DMS153 treated with DMSO at 0.1 percent for 48 hours (cell line): ENCODE data around the gene INSRR.

Experiments used
- DNase-seq: peaks from one replicate; lab custom pipeline; 2025; ENCODE audit not compliant: unreplicated experiment; lab: John Stamatoyannopoulos, UW

INSRR gene

DNA sequence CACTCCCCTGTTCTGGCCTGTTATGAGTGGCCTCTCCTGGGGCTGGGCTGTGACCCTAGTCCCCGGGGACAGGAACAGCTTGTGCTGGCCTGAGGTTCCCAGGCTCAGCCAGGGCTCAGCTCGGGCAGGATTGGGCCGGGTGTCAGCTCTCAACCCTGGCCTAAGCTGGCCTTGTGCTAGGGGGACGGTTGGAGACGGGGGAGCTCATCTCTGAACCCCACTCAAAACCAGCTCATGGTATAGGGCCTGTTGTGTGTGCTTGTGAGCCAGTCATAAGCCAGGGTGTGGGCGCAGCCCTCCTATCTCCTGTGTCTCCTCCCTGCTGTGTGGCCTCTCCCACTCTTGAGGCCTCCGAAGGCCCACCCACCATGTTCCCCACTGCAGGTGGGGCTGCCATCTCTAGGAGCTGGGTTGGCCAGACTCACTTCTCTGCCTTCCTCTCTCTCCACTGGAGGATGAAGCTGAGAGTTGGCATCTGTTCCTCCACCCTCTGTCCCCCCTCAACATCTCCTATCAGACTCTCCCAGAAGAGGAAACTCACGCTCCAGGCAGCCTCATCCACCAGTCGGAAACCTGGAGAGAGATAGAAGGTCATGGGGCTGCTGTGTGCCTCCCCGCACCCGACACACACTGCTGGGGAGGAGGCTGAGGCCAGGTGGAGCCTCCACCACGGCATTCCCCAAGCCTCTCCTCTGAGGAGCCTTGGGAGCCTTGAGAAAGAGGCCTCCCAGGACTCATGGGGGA lies 36.0 kb upstream of the INSRR start:
- DNase-seq: no peak

DNA sequence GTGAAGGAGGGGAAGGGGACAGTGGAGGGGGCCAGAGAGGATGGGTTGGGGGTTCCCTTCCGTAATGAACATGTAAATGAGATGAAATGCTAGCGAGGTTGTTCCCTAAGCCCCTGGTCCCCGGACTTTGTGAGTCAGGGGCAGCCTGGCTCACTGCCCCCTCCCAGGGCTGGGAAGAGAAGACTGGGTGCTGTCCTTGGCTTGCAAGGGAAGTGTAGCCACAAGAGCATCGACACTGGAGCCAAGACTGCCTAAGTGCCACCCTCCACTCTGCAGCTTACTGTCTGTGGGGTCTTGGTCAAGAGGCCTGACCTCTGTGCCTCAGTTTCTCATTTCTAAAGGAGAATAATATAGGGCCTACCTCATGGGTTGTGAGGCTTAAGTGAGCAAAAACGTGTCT lies 35.1 kb upstream of the INSRR start:
- DNase-seq: no peak

DNA sequence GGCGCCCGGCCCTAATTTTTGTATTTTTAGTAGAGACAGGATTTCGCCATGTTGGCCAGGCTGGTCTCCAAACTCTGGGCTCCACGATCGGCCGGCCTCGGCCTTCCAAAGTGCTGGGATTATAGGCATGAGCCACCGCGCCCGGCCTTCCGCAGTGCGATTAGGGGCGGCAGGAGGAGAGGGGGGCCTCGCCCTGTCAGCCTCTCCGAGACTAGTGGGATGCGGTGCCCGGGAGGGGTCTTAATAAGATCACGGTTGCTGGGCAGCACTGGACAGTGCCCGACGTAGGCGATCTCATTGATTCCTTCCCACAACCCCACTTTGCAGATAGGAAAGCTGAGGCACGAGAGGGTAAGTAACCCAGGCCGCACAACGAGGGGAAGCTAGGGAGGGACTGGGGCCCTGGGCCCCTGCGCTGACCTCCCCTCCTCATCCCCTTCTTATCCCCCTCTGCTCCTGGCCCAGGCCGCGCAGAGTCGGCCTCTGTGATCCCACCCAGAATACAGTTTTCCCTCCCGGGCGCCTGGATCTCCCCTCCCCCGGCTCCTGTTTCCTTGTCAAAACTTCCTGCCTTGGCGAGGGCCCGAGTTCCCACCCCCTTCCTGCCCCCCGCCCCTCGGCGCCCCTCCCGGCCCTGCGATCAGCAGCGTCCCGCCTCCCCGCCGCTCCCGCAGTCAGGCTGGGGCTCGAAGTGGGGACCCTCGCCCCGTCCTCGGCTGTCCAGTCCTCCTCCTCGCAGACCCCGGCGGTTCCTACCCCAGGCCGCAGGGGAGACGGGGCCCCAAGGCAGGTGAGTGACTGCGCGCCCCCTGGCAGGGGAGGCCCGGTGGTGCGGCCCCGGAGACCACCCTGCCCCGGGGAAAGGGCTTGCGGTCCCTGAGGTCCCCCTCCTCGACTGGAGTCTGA lies 34.4 kb upstream of the INSRR start, which contains the start of gene PEAR1:
TSS of gene PEAR1 (plus strand) at position 671 of the 906 bp plus-strand sequence. CDS start 10,209 bp downstream, outside the sequence.
- DNase-seq: no peak

DNA sequence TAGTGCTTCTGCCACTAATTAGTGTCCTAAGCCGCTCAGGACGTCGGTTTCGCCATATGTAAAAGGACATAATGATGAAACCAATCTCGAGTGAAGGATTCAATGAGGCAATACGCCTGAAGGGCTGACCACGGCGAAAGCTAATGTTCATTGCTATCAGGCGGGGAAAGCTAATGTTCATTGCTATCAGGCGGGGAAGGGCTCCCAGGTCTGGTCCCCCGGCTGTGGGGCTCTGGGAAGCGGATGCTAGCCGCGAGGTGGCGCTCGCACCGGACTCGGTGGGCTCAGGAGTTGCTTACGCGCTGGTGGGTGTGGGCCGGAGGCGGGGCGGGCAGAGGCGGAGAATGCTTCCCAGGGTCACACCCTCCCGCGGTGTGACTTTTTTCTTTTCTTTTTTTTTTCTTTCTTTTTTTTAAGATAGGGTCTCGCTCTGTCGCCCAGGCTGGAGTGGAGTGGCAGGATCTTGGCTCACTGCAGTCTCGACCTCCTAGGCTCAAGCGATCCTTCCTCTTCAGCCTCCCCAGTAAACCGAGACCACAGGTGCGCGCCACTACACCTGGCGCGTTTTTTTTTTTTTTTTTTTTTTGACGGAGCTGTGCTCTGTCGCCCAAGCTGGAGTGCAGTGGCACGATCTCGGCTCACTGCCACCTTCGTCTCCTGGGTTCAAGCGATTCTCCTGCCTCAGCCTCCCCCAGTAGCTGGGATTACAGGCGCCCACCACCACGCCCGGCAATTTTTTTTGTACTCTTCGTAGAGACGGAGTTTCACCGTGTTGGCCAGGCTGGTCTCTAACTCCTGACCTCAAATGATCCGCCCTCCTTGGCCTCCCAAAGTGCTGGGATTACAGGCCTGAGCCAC lies 33.5 kb upstream of the INSRR start:
- DNase-seq: peak; percentile 80

DNA sequence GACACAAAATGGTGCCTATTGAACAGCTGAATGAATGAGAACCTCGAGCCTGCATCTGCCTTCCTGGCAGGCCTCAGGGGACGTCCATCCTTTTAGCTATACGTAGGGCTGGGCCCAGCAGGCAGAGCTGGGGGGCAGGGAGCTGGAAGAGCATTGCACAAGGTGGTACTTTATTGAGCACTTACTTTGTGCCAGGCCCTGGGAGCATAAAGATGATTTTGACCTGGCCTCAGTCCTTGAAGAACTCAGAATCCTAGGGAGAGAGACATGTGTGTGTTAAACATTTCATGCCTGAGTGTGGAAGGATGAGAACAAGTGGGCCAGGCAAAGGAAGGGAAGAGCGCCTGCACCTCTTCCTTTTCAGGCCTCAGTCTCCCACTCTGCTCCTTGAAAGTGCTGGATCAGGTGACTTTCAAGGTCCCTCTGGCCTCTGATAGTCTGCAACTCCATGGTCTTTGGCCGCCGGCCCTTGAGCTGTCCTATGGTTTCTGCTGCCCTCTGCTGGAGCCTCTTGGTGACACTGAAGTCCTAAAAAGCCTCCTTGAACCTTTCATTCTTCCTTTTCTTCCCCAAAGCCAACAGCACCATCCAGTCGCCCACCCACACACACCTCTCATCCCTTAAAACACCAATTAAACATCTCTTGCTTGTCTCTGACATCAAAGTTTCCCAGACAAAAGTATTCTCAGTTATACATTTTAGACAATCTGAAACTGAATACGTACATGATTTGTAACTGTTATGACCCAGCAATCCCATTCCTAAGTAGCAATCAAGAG lies 31.1 kb upstream of the INSRR start:
- DNase-seq: peak; percentile 64

DNA sequence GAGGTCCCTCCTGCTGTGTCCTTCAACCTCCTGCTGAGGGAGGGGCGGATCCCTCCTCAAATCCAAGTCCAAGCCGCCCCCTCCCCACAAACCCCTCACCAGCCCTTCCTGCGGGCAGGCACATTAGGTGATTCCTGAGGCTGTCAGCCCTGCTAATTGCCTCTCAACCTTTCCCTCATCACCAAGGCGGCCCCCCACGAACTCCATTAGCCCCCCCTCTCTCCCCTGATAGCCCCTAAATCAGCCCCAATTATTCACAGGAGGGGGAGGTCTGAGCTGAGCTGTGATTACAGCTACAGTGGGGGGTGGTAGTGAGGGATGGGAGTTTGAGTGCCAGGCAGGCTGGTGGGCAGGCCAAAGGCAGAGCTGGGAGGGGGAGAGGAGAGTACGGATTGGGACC lies 28.8 kb upstream of the INSRR start:
- no peak for DNase-seq

DNA sequence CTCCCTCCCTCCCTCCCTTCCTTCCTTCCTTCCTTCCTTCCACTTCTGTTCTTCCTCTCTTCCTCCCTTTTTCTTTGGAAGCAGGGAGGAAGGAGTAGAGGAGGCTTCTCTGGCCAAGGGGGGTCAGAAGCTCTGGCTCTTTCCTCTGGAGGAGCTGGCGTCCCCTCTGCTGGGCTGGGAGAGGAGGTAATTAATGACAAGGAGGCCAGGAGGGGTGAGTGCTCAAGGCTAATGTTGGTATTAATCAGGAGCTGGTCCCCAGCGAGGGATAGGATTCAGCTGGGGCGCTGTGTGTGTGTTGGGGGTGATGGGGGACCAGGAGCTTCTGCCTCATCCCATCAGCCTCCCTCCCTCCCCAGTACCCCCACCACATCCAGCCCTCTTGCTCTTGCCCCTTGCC lies 28.4 kb upstream of the INSRR start:
- no peak for DNase-seq

DNA sequence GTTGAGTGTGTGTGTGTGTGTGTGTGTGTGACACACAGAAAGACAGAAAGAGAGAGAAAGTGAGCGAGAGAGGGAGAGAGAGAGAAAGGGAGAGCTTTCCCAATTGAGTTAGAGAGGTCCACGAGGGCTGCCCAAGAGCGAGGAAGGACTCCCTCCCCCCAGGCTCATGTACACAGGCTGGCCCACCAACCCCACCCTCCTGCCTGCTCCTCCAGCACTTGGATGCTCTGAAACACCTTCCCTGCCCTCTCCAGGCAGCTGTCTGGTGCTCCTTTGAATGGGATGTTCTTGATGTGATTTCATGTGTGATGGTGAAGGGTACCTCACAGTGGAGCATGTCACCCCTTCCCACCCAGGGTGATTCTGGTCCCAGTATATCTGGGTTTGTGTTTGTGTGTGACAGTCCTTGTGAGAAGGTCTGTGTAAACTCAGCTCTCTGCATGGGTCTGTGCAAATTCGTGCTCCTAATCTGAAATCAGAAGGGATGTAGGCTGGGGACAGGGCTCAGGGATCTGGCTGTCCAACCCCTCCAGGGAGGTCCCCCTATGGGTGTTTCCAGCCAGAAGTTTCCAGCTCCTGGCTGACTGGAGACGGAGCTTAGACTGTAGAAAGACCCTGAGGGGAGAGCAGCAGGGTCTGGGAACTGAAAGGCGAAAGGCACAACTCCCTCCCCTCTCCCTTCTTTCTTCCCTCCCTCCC lies 27.8 kb upstream of the INSRR start:
- DNase-seq: no peak

DNA sequence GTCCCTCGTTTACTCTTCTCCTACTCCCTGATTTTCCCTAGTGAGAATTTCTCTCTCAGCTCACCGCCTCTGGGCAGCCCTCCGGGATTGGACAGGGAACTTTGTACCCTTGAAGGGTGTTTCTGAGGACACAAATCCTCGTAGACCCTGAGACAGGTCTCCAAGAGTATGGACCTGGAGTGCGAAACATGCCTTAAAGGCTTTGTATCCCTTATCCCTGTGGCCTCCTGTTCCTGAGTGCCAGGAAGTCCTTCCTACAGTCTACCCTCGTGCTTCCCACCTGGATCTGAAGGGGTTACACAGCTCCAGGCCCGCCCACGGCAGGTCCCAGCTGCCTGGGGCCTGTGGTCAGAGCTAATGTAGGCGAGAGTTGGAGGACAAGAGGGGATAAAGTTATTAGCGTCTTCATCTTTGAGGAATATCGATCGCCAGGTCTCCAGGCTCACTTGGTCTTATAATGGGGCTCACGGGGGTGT lies 27.0 kb upstream of the INSRR start:
- no peak for DNase-seq

DNA sequence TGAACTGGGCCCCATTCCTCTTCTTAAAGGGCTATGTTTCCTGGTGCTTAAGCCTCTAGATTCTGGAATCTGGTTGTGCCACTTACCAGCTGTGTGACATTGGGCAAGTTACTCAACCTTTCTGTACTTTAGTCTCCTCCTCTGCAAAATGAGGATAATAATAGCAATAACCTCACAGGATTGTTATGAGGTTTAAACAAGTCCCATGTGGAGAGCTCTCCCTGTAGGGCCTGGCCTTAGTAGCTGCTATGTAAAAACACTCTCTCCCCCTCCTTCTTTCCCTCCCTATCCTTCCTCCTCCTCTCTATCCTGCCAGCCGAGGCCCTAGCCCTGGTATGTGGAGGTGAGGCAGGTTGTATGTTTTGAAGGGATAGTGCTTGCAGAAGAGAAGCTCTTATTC lies 26.4 kb upstream of the INSRR start:
- no peak for DNase-seq

DNA sequence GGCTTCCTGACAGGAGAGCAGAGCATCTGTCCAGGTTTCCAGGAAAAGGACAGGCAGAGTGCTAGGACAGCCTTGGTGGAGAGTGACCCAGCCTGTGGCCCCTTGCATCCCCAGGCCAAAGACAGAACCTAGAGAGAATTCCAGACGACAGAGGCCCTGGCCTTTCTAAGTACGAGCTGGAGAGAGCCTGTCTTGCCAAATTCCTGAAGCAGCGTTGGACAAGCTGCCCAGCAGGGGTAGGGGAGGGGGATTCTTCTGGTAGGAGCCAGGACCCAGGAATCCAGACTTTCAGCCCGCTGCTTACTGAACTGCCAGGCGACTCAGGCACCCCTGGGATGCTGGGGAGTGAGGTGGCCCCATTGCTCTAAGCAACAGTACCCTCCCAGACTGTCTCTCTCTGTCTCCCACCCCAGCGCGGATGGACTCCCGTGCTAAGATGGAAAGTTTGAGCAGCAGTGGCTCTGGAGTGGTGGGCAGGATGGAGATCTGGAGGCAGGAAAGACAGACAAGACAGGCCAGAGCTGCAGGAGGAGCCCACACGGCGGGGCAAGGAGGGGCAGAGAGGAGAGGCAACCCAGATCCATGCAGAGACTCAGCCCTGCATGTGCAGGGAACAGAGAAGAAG lies 25.8 kb upstream of the INSRR start:
- DNase-seq: no peak

DNA sequence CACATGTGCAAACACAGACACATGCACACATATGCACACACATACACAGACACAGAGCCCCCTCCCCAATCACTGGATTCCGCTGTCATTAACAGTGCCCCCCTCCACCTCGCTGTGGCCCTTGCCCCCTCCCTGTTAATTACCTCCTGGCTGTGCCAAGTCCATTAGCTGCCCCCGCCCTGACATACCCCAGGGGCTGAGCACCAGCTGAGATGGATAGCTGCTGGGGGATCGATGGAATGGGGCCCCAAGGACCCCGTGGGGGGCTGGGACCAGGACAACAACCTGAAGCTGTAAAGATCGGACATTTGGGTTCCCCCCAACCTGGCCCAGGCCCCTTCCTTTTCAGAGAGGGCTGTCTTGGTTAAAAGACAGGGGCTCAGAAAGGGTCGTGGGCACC lies 25.0 kb upstream of the INSRR start:
- DNase-seq: no peak

DNA sequence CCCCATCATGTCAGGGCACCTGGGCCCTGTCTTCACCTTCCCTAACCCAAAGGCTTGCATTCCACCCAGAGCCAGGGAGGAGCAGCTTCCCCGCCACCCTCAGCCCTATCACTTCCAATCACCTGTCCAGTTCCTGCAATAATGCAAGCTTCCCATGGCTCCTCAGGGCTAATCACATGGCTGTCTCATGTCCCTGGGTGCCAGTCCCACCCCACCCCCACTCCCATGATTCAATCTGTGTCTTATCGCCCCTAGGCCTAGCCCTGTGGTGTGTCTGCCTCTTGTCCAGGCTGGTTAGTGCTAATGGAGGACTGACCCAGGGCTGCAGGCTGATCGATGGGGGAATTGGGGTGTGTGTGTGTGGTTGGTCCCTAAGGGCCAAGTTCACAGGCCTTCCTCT lies 23.6 kb upstream of the INSRR start:
- DNase-seq: no peak

DNA sequence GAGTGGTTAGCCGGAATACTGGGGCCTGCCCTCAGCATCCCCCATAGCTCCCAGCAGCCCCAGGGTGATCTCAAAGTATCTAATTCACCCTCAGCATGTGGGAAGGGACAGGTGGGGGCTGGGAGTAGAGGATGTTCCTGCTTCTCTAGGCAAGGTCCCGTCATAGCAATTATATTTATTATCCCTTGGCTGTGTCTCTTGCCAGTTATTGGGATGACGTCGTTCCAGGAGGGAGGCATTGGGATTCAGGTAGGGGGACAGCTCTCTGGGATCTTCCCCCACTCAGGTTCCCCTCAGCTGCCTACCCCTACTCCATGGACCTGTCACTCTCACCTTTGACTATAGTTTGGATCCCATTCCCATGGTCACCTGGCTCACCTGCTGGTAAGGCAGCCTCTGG lies 22.7 kb upstream of the INSRR start:
- no peak for DNase-seq

DNA sequence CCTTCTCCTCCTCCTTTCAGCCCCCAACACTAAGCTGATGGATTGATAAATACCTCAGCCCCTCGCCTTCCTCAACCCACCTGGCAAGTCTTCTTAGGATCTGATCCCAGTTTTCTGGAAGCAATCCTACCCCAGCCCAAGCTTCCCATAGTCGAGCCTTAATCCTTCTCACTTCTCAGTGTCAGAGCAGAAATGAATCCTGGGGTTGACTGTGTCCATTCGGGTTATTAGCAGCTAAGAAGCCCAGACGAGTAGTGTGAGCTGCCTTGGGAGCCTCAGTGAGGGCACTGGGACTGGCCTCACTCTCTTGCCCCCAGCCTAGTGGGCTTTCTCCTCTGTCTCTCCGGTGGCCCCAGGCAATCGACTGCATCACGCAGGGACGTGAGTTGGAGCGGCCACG lies 22.2 kb upstream of the INSRR start:
- DNase-seq: no peak

DNA sequence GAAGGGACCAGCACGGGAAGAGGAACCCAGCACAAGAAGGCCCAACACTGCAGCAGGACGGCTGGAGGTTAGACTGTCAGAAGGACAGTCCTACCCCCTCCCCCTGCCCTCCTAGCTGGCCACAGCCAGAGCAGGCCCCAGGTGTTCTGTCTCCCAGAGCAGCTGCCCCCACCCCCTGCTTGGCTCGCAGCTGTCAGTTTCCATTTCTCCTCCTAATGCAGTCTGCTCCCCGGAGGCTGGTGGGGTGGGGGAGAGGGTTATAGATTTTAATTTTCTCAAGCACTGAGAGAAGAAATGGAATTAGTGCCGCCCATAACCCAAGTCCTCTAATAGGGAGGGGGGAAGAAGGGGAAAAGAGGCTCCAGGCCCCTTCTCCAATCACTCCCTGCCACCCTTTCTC lies 21.6 kb upstream of the INSRR start:
- no peak for DNase-seq

DNA sequence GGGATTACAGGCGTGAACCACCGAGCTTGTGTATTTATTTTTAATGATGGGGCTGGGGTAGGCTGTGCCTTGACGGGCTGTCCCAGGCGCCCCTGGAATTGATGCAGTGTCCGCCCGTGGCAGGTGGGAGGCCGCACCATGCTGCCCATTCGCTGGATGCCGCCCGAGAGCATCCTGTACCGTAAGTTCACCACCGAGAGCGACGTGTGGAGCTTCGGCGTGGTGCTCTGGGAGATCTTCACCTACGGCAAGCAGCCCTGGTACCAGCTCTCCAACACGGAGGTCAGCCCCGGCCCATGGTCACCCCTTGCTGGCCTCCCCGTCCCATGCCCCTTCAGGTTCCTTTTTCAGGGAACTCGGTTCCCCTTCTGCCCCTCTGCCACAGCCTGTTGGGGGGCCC lies 21.0 kb upstream of the INSRR start:
- DNase-seq: no peak

DNA sequence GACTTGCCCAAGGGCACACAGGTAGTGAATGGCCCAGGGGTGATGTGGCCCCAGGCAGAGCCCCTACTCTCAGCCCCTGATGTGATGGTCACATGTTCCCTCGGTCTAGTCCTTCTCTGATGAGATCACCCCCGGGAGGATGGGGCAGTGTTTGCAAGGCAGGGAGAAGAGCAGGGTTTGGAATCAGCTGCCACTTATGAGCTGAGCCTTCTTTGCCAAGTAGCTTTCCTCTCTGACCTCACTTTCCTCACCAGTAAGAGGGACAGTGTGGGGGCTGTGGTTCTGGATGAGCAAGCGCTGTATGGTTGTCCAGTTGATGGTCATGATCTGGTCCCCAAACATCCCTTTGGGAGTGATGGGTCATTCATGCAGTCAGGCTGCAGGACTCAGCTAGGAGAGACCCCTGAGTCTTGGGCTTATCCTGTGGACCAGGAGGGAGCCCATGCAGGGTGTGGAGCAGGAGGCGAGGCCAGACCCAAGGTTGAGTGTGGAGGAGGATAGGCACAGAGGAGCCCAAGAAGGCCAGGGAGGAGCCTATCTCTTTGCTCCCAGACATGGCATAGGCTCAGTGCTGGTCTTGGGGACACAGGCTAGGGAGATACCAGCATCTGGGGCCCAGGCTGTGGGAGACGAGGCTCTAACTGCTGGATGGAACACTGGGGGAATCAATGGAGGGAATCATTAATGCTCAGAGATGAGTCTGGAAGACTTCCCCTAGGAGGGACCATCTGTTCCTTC lies 18.7 kb upstream of the INSRR start:
- no peak for DNase-seq

DNA sequence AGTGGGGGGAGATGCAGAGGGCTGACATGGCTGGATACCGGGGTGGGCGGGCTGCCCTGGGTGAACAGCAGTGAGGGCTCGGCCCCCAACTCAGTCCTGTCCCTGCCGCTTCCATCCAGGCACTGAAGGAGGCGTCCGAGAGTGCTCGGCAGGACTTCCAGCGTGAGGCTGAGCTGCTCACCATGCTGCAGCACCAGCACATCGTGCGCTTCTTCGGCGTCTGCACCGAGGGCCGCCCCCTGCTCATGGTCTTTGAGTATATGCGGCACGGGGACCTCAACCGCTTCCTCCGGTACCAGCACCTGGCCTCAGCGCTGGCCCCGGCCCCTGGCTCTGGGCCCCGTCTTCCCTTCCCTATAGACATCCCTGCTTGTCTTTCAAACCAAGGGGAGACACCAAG lies 17.4 kb upstream of the INSRR start:
- no peak for DNase-seq
